GM20000 (cell line): ENCODE data around the gene S100A1.
A peak's percentile ranks its signal among the peaks of the same experiment; 100 is the strongest.
"Not testable (repeated sequence)": the region's sequence is repeated elsewhere in the genome, so short reads cannot be mapped to it uniquely, and the experiment has no call there.

Experiments used
- DNase-seq: peaks from one replicate; pipeline ENCODE4 v3.0.0; 2012; ENCODE audit warnings: low spot score
- TF ChIP-seq, protein P1 (sequence below): IDR thresholded peaks from 2 replicates; pipeline ENCODE4 v1.5.1; 2012; ENCODE audit warnings: mild to moderate bottlenecking, control low read depth; ENCODE audit errors: extremely low read depth, missing control alignments

The S100A1 gene

GRCh38 chr1:153587314-153587713 lies 40.9 kb upstream of the S100A1 start:
- TF ChIP-seq, protein P1, sequence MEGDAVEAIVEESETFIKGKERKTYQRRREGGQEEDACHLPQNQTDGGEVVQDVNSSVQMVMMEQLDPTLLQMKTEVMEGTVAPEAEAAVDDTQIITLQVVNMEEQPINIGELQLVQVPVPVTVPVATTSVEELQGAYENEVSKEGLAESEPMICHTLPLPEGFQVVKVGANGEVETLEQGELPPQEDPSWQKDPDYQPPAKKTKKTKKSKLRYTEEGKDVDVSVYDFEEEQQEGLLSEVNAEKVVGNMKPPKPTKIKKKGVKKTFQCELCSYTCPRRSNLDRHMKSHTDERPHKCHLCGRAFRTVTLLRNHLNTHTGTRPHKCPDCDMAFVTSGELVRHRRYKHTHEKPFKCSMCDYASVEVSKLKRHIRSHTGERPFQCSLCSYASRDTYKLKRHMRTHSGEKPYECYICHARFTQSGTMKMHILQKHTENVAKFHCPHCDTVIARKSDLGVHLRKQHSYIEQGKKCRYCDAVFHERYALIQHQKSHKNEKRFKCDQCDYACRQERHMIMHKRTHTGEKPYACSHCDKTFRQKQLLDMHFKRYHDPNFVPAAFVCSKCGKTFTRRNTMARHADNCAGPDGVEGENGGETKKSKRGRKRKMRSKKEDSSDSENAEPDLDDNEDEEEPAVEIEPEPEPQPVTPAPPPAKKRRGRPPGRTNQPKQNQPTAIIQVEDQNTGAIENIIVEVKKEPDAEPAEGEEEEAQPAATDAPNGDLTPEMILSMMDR, result no peak
- no peak for DNase-seq

- DNase-seq, result not testable (repeated sequence)
Observed at GRCh38 chr1:153588033-153588432, 40.2 kb upstream of the S100A1 start.

- no peak for DNase-seq
- TF ChIP-seq, protein P1, result no peak
Observed at GRCh38 chr1:153588482-153588881, 39.8 kb upstream of the S100A1 start.

DNA sequence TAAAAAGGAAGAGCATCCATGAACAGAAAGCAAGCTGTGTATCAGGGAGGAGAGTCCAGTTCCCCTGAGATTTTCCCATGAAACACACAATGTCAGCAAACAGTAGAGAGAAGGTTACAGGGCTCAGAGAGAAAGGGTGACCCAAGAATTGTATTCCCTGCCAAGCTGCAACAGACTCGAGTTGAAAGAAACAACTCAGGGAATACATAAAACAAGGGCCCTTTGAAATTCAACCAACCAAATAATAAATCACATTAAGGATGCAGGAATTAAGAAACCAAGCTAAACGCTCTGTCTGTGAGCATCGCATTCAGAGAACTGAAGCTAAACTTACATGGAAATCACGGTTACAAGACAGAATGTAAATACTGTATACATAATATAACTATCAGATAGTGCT lies 35.5 kb upstream of the S100A1 start:
- DNase-seq, result no peak
- TF ChIP-seq, protein P1, result no peak

- no peak for DNase-seq
Observed at GRCh38 chr1:153597206-153597605, 31.0 kb upstream of the S100A1 start.

DNA sequence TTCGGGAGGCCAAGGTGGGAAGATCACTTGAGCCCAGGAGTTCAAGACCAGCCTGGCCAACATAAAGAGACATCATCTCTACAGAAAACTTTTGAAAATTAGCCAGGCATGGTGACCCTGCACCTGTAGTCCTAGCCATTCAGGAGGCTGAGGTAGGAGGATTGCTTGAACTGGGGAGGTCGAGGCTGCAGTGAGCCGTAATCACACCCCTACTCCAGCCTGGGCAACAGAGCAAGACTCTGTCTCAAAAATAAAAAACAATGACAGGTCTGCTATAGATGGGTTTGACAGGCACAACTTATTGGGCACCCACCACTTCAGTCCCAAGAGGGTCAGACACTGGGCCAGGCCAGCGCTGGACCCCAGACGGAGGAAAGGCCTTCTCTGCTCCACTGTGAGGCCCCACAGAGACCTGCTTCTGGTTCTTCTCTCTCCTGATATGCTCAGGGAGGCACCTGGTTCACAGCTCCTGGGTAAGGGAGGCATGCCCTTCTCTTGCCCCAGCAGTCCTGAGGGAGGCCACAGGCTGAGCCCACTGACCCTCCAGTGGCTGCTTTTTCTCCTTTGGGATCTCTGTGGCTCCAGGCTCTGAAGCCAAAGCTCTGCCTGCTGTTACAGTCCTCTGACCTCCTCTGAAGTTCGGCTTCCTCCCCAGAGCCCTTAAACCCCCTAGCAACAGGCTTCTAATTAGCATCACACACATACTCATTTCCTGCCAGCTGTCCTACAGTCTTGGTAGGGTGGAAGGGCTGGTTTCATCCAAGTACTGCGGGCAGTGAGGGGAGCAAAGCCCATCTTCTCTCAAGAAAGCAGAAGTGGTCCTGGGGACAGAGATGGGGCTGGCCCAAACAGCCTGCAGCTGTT lies 29.7 kb upstream of the S100A1 start:
- DNase-seq, result peak; percentile 87
- TF ChIP-seq, protein P1, result no peak

More at GRCh38 chr1:153597206-153597605, 31.0 kb upstream of the S100A1 start:
- TF ChIP-seq, protein P1, result no peak

DNA sequence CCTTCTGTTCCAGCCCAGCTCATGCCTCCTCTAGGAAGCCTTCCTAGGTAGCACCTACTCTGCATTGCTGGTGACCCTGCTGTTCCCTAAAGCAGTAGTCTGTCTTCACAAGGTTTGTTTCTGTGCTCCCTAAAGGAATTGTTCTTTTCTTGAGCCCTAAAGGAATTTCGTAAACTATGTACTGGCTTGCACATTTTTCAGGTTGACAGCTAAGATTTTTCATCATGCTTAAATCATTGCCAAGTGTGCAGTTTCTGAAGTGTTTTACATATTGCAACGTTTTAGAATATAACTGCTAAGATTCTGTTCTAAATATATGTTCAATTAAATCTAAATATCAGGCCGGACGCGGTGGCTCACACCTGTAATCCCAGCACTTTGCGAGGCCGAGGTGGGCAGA lies 28.4 kb upstream of the S100A1 start:
- TF ChIP-seq, protein P1, result no peak
- DNase-seq, result no peak

GRCh38 chr1:153602749-153603148 lies 25.5 kb upstream of the S100A1 start:
- DNase-seq, result no peak
- TF ChIP-seq, protein P1, result no peak
